HEK293 (cell line): ENCODE data around the gene LEPR.
A peak's percentile ranks its signal among the peaks of the same experiment; 100 is the strongest.
"Not testable (repeated sequence)": the region's sequence is repeated elsewhere in the genome, so short reads cannot be mapped to it uniquely, and the experiment has no call there.

ENCODE experiments used
- CTCF ChIA-PET: fragments of 350-600 bp; formaldehyde crosslinking; extraction: SDS; loops from one replicate; lab custom pipeline; 2021; ENCODE audit warnings: antibody characterized with exemption; lab: Yijun Ruan, JAX
- POLR2A ChIA-PET: fragments of 300-600 bp; formaldehyde crosslinking; extraction: SDS; loops from one replicate; lab custom pipeline; 2020; ENCODE audit warnings: antibody characterized with exemption, inconsistent platforms; lab: Yijun Ruan, JAX
- H3K27ac ChIP-seq: fragments of 200-500 bp; sonication (Bioruptor generic); 2 replicates; pipeline ENCODE4 v1.5.1; 2014; ENCODE audit warnings: low read depth, low read length, control low read depth, inconsistent platforms; ENCODE audit errors: extremely low read depth
- H3K36me3 ChIP-seq, 2 experiments: fragments of 200-500 bp in 1 of 2; sonication (Bioruptor generic) in 1 of 2; 1 replicate in 1 of 2; 2 replicates in 1 of 2; pipeline ENCODE4 v1.5.1; 2014 to 2017; ENCODE audit warnings: inconsistent platforms in 2 of 2, low read length in 2 of 2; ENCODE audit not compliant: control insufficient read depth in 2 of 2, insufficient read depth in 1 of 2
- H3K4me1 ChIP-seq: fragments of 200-500 bp; sonication (Bioruptor generic); 2 replicates; pipeline ENCODE4 v1.5.1; 2014; ENCODE audit warnings: mild to moderate bottlenecking, low read length, inconsistent platforms; ENCODE audit not compliant: control insufficient read depth, insufficient read depth
- H3K4me3 ChIP-seq: 2 replicates; pipeline ENCODE4 v1.5.1; 2011; ENCODE audit warnings: low read depth, mild to moderate bottlenecking, control low read depth, low read length, moderate library complexity
- H3K9me3 ChIP-seq: fragments of 200-500 bp; sonication (Bioruptor generic); 2 replicates; pipeline ENCODE4 v1.5.1; 2014; ENCODE audit warnings: low read depth, low read length, inconsistent platforms; ENCODE audit not compliant: control insufficient read depth, insufficient read depth
- EGR2 ChIP-seq: fragments of 450-650 bp; formaldehyde crosslinking; IDR thresholded peaks from 2 replicates; pipeline ENCODE4 v1.5.1; 2016; ENCODE audit warnings: low read depth, missing biosample characterization, missing genetic modification characterization
- GLIS1 ChIP-seq: fragments of 450-650 bp; formaldehyde crosslinking; IDR thresholded peaks from 2 replicates; pipeline ENCODE4 v1.5.1; 2016; ENCODE audit warnings: missing biosample characterization, missing genetic modification characterization
- OVOL3 ChIP-seq: fragments of 450-650 bp; formaldehyde crosslinking; IDR thresholded peaks from 2 replicates; pipeline ENCODE4 v1.5.1; 2016; ENCODE audit warnings: missing biosample characterization, missing genetic modification characterization
- PRDM1 ChIP-seq: fragments of 450-650 bp; formaldehyde crosslinking; IDR thresholded peaks from 2 replicates; pipeline ENCODE4; 2016; ENCODE audit warnings: missing biosample characterization, missing genetic modification characterization
- SP7 ChIP-seq: fragments of 450-650 bp; formaldehyde crosslinking; IDR thresholded peaks from 2 replicates; pipeline ENCODE4 v1.5.1; 2016; ENCODE audit warnings: missing biosample characterization, missing genetic modification characterization
- ZBTB17 ChIP-seq: fragments of 450-650 bp; formaldehyde crosslinking; IDR thresholded peaks from 2 replicates; pipeline ENCODE4 v1.5.1; 2016; ENCODE audit warnings: missing biosample characterization, missing genetic modification characterization
- ZFP3 ChIP-seq: fragments of 450-650 bp; formaldehyde crosslinking; IDR thresholded peaks from 2 replicates; pipeline ENCODE4 v1.5.1; 2016; ENCODE audit warnings: low read depth, missing biosample characterization, missing genetic modification characterization
- ZNF202 ChIP-seq: fragments of 450-650 bp; formaldehyde crosslinking; IDR thresholded peaks from 2 replicates; pipeline ENCODE4 v1.5.1; 2016; ENCODE audit warnings: missing biosample characterization, missing genetic modification characterization, borderline replicate concordance
- ZNF24 ChIP-seq: fragments of 450-650 bp; formaldehyde crosslinking; IDR thresholded peaks from 2 replicates; pipeline ENCODE4 v1.5.1; 2016; ENCODE audit warnings: missing biosample characterization, missing genetic modification characterization
- ZNF391 ChIP-seq: fragments of 450-650 bp; formaldehyde crosslinking; IDR thresholded peaks from 2 replicates; pipeline ENCODE4 v1.5.1; 2016; ENCODE audit warnings: low read depth, missing biosample characterization, missing genetic modification characterization, borderline replicate concordance
- ZNF529 ChIP-seq: fragments of 450-650 bp; formaldehyde crosslinking; IDR thresholded peaks from 2 replicates; pipeline ENCODE4 v1.5.1; 2017; ENCODE audit warnings: missing genetic modification characterization, missing biosample characterization; ENCODE audit not compliant: insufficient replicate concordance
- ZNF561 ChIP-seq: fragments of 450-650 bp; IDR thresholded peaks from 2 replicates; pipeline ENCODE4 v1.5.1; 2018; ENCODE audit warnings: missing biosample characterization, missing genetic modification characterization, borderline replicate concordance
- ZNF629 ChIP-seq: fragments of 450-650 bp; formaldehyde crosslinking; IDR thresholded peaks from 2 replicates; pipeline ENCODE4 v1.5.1; 2017; ENCODE audit warnings: missing biosample characterization, missing genetic modification characterization
- ZNF654 ChIP-seq: fragments of 450-650 bp; formaldehyde crosslinking; IDR thresholded peaks from 2 replicates; pipeline ENCODE4 v1.5.1; 2016; ENCODE audit warnings: low read depth, missing biosample characterization, missing genetic modification characterization
- ZNF785 ChIP-seq: fragments of 450-650 bp; formaldehyde crosslinking; IDR thresholded peaks from 2 replicates; pipeline ENCODE4 v1.5.1; 2016; ENCODE audit warnings: missing biosample characterization, missing genetic modification characterization
- ZNF830 ChIP-seq: fragments of 450-650 bp; IDR thresholded peaks from 2 replicates; pipeline ENCODE4 v1.5.0; 2018; ENCODE audit warnings: missing biosample characterization, missing genetic modification characterization, low read depth, mild to moderate bottlenecking, moderate library complexity
- TF ChIP-seq, protein P1 (sequence below): sonication (generic); formaldehyde crosslinking; IDR thresholded peaks from 2 replicates; pipeline ENCODE4 v1.8.1; 2022; ENCODE audit warnings: mild to moderate bottlenecking, moderate library complexity, missing genetic modification reagents
- TF ChIP-seq, protein P2 (sequence below): fragments of 450-650 bp; formaldehyde crosslinking; IDR thresholded peaks from 2 replicates; pipeline ENCODE4 v1.5.1; 2017; ENCODE audit warnings: missing biosample characterization, mild to moderate bottlenecking, missing genetic modification characterization, moderate library complexity
- TF ChIP-seq, protein P3 (sequence below): fragments of 450-650 bp; formaldehyde crosslinking; IDR thresholded peaks from 2 replicates; pipeline ENCODE4 v1.5.1; 2017; ENCODE audit warnings: missing biosample characterization, missing genetic modification characterization

LEPR gene

DNA sequence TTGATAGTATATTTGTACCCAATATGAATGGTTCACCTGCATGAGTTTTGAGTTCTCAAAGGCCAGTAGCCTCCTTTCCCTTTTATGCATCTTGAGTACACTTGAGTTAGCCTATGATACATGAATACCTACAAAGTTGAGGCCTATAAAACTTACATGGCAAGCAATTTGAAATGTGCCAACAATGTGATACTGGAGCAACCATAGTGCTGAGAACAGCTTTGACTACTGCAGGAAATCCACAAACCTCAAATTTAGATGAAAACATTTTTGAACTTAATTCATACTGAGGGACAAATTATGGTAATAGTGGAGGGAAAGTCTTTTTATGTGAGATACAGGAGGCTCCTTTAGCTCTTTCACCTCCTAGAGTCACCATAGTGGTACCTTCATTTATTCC, 37.4 kb downstream of the LEPR start (continued):
- TF ChIP-seq ZNF391 (tag by site-specific recombination), result no peak
- TF ChIP-seq EGR2 (tag by site-specific recombination), result no peak
- no peak for TF ChIP-seq ZFP3 (tag by site-specific recombination)

DNA sequence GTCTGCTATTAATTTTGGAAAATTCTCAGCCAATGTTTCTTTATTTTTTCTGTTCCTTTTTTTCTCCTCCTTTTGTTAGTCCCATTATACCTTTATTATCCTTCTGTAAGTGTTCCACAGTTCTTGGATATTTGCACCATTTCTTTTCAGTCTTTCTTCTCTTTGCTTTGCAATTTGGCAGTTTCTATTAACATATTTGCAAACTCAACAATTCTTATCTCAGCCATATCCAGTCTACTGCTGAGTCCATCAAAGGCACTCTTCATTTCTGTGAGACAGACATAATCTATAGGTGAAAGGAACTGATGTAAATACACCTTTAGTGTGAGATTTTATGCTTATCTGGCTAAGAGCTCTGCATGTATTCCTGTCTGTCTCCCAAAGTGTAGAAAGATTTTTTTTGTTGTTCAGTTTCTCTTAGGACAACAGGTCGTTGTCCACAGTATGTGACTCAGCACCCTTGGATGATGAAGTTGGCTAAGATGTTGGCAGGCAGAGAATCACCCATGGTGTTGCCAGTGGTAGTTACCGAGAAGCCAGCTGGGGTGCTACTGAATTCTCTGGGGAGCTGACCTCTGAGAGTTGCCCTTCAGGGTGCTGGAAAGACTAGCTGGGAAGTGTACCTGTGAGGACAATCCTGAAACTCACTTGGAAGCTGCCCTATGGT, 38.4 kb downstream of the LEPR start:
- Histone ChIP-seq H3K36me3 (no peaks in the 10 kb centered on the region), H3K9me3 (no peaks in the 10 kb centered on the region), H3K4me1 (no peaks in the 10 kb centered on the region), H3K4me3 (no peak overlapping the region), H3K27ac (no peak overlapping the region)
- no peak for TF ChIP-seq ZNF202 (tag by site-specific recombination)
- no peak for TF ChIP-seq OVOL3 (tag by site-specific recombination)
- no peak for TF ChIP-seq SP7 (tag by site-specific recombination)
- TF ChIP-seq, protein P1, sequence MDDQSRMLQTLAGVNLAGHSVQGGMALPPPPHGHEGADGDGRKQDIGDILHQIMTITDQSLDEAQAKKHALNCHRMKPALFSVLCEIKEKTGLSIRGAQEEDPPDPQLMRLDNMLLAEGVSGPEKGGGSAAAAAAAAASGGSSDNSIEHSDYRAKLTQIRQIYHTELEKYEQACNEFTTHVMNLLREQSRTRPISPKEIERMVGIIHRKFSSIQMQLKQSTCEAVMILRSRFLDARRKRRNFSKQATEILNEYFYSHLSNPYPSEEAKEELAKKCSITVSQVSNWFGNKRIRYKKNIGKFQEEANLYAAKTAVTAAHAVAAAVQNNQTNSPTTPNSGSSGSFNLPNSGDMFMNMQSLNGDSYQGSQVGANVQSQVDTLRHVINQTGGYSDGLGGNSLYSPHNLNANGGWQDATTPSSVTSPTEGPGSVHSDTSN (CRISPR knock-in tag), result no peak
- no peak for TF ChIP-seq ZNF561
- POLR2A ChIA-PET, result no interaction called here
- CTCF ChIA-PET, result interaction anchor here (0.6 to 3.1 kb wide), 33 partner anchors 9 to 1186 kb away, joined by 3 to 19 read pairs (median 4); no protein-coding TSS in a partner anchor

DNA sequence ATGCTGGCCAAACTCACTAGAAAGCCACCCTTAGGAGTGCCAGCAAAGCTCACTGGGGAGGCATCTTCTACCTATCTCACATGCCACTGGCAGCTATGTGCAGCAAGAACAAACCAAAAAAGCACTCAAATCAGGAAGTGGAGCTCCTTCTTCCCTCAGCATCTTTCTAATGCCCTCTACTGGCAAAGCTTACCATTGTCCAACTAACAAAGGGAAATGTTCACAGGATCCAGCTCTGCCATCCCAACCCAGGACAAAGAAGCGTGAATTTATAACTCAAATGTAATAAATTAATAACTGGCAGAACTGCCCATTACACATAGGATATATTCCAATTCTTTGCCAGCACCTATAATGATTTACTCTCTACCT, 38.9 kb downstream of the LEPR start:
- Histone ChIP-seq H3K4me3 (no peak overlapping the region), H3K27ac (no peak overlapping the region), H3K9me3 (no peaks in the 10 kb centered on the region), H3K4me1 (no peaks in the 10 kb centered on the region), H3K36me3 (no peaks in the 10 kb centered on the region)
- POLR2A ChIA-PET, result no interaction called here
- TF ChIP-seq ZNF654 (tag by site-specific recombination), result peak; percentile 38
- no peak for TF ChIP-seq PRDM1 (tag by site-specific recombination)
- CTCF ChIA-PET, result interaction anchor here (0.6 to 3.1 kb wide), 34 partner anchors 8 to 1186 kb away, joined by 3 to 19 read pairs (median 4); no protein-coding TSS in a partner anchor

DNA sequence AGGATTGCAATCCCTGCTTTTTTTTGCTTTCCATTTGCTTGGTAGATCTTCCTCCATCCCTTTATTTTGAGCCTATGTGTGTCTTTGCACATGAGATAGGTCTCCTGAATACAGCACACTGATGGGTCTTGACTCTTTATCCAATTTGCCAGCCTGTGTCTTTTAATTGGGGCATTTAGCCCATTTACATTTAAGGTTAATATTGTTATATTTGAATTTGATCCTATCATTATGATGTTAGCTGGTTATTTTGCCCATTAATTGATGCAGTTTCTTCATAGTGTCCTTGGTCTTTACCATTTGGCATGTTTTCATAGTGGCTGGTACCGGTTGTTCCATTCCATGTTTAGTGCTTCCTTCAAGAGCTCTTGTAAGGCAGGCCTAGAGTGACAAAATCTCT, 45.4 kb downstream of the LEPR start:
- CTCF ChIA-PET, result interaction anchor here (0.7 kb wide), 1 partner anchor 34 kb away, joined by 4 read pairs; no protein-coding TSS in a partner anchor
- peak; percentile 74 for TF ChIP-seq ZNF529 (tag by site-specific recombination)
- H3K4me3 ChIP-seq, POLR2A ChIA-PET, H3K9me3 ChIP-seq, H3K36me3 ChIP-seq, H3K27ac ChIP-seq, H3K4me1 ChIP-seq: not testable (repeated sequence)

DNA sequence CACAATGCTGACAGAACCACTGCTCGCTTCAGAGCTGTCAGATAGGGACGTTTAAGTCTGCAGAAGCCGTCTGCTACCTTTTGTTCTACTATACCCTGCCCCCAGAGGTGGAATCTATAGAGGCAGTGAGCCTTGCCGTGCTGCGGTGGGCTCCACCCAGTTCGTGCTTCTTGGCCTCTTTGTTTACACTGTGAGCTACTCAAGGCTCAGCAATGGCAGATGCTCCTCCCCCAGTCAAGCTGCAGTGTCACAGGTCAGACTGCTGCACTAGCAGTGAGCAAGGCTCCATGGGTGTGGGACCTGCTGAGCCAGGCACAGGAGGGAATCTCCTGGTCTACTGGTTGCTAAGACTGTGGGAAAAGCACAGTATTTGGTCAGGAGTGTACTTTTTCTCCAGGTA, 47.1 kb downstream of the LEPR start:
- no peak overlapping the region for H3K4me3 ChIP-seq
- TF ChIP-seq GLIS1 (tag by site-specific recombination) (peak; percentile 34; the same call in 1 of the 2 replicates), ZNF24 (no peak), ZBTB17 (tag by site-specific recombination) (0 out of 2 replicates have a peak, but pooled peaks have one; percentile 27), ZNF830 (tag by site-specific recombination) (no peak), ZNF629 (tag by site-specific recombination) (0 out of 2 replicates have a peak, but pooled peaks have one; percentile 10), ZNF785 (tag by site-specific recombination) (no peak), OVOL3 (tag by site-specific recombination) (no peak)
- TF ChIP-seq, protein P2, sequence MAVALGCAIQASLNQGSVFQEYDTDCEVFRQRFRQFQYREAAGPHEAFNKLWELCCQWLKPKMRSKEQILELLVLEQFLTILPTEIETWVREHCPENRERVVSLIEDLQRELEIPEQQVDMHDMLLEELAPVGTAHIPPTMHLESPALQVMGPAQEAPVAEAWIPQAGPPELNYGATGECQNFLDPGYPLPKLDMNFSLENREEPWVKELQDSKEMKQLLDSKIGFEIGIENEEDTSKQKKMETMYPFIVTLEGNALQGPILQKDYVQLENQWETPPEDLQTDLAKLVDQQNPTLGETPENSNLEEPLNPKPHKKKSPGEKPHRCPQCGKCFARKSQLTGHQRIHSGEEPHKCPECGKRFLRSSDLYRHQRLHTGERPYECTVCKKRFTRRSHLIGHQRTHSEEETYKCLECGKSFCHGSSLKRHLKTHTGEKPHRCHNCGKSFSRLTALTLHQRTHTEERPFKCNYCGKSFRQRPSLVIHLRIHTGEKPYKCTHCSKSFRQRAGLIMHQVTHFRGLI (tag by site-specific recombination), result no peak
- TF ChIP-seq, protein P3, sequence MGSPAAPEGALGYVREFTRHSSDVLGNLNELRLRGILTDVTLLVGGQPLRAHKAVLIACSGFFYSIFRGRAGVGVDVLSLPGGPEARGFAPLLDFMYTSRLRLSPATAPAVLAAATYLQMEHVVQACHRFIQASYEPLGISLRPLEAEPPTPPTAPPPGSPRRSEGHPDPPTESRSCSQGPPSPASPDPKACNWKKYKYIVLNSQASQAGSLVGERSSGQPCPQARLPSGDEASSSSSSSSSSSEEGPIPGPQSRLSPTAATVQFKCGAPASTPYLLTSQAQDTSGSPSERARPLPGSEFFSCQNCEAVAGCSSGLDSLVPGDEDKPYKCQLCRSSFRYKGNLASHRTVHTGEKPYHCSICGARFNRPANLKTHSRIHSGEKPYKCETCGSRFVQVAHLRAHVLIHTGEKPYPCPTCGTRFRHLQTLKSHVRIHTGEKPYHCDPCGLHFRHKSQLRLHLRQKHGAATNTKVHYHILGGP (tag by site-specific recombination), result no peak

More for the DNA sequence above, 47.1 kb downstream of the LEPR start:
- ChIA-PET POLR2A (interaction anchor here (0.8 to 1.1 kb wide), 2 partner anchors 9 to 214 kb away, joined by 3 read pairs; no protein-coding TSS in a partner anchor), CTCF (interaction anchor here (1.1 to 1.5 kb wide), 3 partner anchors 8 to 44 kb away, joined by 3 to 4 read pairs (median 3); no protein-coding TSS in a partner anchor)
- no peaks in the 10 kb centered on the region for H3K36me3 ChIP-seq
- H3K27ac ChIP-seq, result no peak overlapping the region; the same call in 1 of the 2 replicates
- H3K4me1 ChIP-seq, result peaks cover 7% of the 10 kb centered on the region
- no peaks in the 10 kb centered on the region for H3K9me3 ChIP-seq
